HG03342 (cell line): ENCODE data around the gene PPFIBP2.
A peak's percentile ranks its signal among the peaks of the same experiment; 100 is the strongest.
"Not testable (repeated sequence)": the region's sequence is repeated elsewhere in the genome, so short reads cannot be mapped to it uniquely, and the experiment has no call there.

Source experiments
- ATAC-seq: cut with Tn5 transposase; IDR thresholded peaks from one replicate; pipeline ENCODE4 v1.9.1; 2021; ENCODE audit warnings: mild to moderate bottlenecking, moderate library complexity; ENCODE audit not compliant: unreplicated experiment

Gene PPFIBP2

DNA sequence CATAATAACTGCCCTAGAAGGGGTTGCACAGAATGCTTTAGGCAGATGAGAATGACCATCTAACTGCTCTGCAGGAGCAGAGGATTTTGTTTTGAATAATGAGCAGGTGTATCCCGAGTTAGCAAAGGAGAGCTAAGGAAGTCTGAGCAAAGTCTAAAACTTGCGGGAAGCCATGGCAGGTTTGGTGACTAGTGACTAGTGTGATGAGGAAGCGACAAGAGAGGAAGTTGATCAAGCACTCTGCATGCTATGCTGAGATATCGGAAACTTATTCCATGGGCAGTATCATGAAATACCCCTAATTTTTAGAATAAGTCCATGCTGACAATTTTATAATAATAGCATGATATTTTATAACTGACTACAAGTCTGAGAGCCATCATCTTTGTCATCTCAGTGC is 15.6 kb upstream of the PPFIBP2 start:
- no peak for ATAC-seq

DNA sequence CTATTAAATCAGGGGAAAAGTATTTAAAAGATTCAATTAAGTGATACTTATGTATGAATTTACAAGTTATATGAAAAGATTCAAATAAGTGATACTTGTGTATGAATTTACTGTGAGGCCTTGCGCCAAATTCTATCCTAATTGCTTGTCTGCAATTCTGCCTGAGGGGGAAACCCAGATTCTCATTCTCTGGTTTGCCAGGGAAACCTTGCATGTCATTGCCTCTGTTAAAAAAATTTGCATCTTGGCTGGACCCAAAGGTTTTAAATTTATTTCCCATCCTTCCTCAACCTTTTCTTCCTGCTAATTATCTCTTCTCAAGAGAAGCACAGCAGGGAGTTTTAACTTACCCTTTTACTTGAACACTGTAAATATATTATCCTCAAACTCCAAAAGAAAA is 14.7 kb upstream of the PPFIBP2 start:
- ATAC-seq, result no peak

DNA sequence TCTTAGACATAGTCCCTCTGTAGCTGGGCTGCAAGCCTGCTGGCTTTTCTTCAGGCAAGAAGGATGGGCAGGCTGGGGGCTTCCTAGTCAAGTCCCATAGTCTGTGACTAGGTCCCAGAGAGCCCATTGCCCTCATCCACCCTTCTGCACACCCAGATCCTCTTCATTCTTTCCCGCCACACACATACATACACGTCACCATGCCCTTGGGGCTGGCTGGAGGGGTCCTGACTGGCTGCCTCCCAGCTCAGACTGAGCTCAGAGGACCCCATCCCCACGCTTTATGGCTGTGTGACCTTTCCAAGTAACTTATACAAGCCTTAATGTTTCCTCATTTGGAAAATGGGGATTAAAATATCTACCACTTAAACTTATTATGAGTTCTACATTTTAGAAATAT is 13.5 kb upstream of the PPFIBP2 start:
- ATAC-seq, result no peak

DNA sequence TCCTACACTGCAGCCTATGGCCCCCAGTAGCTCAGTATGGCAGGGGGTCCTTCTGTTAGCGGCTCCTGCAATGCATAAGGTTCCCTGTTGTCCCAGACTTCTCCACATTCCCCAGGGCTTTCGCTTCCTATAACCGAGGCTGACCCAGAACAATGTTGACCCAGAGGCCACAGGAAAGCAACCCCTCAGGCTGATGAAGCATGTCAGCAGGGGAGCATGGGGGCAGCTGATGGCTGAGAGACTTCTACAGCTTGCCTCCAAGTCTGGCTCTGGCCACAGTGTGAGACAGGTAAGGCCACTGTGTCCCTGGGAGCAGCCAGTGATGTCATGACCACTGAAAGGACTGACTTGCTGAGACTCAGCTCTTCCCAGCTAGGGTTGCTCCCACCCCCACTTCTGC is 12.5 kb upstream of the PPFIBP2 start:
- ATAC-seq, result no peak

DNA sequence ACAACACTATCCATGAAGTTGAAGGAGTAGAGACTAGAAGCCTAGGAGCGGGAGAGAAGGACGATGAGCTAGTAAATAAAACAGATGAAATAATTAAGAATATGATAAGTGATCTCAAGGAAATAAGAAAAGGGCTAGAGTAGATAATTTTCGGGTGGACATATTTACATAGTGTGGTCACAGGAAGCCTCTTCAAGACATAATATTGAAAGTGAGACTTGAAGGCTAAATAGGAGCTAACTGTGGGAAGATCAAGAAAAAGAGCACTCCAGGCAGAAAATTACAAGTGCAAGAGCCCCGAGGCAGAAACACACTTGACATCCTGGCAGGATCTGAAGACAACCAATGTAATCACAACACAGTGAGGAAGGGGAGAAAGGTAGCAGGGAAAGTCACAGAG is 11.9 kb upstream of the PPFIBP2 start:
- no peak for ATAC-seq

DNA sequence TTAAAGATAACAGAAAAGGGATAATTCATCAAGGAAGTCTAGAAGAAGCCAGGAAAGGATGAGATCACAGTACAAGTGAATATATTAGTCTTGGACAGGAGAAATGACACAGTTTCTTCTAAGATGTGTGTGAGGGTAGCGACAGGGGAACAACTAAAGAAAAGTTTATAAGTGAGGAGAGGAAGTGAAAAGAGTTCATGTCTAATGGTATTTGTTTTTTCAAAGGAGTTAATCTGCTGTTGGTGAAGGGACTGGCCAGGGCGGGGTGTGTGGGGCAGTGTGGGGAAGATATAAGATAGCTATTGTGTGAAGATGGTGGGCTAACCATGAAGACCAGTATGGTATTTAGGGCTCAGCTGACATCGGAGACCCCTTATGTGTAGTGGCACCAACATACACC is 7.6 kb upstream of the PPFIBP2 start:
- no peak for ATAC-seq

DNA sequence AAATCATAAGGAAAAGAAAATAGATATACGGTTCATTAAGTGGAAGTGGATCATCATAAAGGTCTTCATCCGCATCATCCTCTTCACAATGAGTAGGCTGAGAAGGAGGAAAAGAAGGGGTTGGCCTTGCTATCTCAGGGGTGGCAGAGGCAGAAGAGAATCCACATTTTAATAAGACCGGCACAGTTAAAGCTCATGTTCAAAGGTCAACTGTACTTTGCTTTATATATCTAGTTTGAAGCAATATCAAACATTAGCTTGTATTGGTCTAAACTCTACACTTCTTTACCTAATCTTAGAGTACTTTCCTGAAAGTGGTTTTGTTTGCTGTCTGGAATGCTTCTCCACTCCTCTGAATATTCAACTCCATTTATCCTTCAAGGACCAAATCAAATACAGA is 5.7 kb upstream of the PPFIBP2 start:
- ATAC-seq, result no peak

DNA sequence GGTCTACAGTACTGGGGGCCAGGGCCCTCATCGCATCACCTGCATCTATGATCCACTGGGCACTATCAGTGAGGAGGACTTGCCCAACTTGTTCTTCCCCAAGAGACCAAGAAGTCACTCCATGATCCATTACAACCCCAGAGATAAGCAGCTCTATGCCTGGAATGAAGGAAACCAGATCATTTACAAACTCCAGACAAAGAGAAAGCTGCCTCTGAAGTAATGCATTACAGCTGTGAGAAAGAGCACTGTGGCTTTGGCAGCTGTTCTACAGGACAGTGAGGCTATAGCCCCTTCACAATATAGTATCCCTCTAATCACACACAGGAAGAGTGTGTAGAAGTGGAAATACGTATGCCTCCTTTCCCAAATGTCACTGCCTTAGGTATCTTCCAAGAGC is 3.8 kb upstream of the PPFIBP2 start:
- no peak for ATAC-seq

DNA sequence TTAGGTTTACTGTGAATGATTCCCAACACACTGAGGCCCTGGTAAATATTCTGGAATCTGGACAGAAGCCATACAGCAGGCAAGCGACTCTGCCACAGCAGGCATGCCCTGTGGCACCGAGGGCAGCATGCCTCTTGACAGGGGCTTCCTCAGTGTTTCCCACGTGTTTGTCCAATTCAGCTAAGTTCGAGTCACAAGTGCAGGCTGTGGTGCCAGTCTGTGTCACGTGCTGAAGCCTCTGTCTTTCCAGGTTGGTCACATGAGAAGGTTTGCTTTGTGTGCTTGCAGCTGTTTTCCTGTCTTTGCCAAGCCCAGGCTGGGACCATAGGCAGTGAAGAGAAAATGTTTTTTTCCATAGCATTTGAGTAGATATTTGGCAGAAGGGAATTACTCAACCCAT is 2.4 kb upstream of the PPFIBP2 start:
- ATAC-seq, result no peak

DNA sequence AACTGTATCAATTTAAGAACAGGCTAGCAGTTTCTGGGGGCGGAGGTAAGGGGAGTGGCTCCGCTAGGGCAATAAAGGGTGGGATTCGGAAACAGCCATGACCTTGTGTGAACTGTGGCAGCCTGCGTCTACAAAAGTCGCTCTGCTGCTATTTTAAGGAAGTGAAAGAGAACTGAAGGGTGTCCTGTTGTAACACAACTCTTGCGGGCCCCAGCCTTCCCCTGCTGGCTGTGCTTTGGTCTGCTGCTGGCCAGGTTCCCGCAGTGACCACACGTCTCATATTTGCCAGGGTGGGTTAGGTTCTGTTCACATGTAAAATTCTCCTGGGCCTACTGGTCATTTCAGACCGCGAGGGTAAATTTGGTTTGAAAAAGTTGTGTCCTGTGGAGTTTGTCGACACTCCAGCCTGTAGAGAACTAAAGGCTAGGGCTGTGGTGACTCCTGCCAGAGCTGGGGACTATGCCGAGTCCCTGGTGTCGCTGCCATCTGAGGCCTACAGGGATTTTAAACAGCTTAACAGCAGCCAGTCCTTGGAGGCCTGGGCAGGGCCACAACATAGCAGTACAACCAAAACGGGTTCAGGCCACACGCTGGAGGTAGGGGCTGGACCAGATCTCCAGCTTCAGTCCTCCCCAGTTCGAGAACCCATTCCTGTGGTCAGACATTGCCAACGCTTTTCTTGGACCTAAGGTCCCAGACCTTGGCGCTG is 1.1 kb upstream of the PPFIBP2 start:
- peak; percentile 77 for ATAC-seq

DNA sequence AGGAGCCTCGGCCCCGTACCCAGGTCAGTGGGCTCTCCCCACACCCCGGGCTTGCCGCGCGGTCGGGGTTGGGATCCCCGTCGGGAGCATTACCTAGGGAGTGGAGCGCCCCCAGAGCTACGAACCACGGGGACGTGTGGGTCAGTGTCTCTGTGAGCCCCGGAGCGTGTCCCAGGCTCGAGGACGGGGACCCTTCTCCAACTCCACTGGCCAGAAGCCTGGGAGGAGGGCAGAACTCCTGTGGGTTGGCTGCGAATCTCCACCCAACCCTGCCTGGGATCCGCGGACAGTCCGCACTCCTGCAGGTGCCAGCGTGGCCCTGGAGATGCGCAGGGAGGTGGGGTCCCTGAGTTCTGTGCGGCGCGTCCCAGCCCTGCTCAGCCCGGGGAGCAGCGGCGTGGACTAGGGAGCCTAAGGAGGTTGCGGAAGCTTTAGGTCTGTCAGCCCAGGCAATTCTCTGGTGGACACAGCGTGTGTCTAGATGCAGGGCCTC is 346 bp downstream of the PPFIBP2 start:
- ATAC-seq, result peak; percentile 13

DNA sequence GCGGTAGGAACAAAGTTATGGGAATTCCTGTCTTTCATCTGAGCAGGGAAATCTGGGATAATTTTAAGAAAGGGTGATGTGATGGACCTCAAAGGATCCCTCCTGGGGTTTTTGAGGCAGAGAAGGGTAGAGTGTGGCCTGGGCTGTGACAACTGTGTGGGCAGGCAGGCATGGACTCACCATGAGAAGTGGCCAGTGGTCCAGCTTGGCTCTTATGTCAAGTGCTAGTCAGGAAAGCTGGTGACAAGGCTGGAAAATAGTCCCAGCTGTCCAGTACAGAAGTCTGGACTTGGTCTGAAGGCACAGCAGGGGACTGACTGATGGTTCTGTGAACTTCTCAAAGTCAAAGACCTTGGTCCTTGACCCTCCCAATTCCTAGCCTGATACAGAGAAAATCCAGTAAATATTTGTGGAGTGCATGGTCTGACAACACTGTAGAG is 1.7 kb downstream of the PPFIBP2 start:
- no peak for ATAC-seq

DNA sequence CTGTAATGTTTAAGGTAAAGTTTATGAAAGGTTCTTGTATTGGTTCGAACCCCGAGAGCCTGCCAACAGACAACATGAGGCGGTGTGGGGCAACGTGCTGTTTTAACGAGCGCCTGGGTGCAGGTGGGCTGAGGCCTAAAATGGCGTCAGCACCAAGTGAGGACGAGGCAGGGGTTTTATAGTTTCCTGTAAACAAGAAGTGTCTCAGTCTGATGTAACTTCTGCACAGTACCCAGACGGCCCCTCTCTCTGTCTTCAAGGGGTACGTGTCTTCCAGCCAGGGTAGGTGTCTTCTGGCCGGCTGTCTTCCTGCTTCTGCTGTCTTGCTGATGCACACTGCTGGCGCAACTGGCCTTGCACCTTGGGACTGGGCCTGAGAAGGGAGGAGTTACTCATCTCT is 2.7 kb downstream of the PPFIBP2 start:
- ATAC-seq, result no peak

DNA sequence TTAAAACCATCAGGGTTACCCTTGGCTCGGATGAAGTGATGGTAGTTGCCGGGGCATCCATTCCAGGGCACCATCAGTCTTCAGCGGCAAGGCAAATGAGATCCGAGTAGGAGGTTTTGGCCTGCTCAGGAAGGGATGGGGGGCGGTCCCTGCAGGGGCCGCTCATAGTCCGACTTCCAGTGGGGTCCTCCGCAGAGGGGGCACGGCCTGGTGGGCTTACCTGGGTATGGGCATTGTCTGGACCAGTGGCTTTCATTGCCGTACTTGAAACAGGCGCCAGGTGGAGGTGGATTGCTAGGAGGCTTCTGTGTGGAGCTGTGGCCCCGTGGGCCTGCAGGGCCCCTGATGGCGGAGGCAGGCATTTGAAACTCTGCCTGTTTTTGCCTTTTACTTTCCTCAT is 3.9 kb downstream of the PPFIBP2 start:
- ATAC-seq, result not testable (repeated sequence)

DNA sequence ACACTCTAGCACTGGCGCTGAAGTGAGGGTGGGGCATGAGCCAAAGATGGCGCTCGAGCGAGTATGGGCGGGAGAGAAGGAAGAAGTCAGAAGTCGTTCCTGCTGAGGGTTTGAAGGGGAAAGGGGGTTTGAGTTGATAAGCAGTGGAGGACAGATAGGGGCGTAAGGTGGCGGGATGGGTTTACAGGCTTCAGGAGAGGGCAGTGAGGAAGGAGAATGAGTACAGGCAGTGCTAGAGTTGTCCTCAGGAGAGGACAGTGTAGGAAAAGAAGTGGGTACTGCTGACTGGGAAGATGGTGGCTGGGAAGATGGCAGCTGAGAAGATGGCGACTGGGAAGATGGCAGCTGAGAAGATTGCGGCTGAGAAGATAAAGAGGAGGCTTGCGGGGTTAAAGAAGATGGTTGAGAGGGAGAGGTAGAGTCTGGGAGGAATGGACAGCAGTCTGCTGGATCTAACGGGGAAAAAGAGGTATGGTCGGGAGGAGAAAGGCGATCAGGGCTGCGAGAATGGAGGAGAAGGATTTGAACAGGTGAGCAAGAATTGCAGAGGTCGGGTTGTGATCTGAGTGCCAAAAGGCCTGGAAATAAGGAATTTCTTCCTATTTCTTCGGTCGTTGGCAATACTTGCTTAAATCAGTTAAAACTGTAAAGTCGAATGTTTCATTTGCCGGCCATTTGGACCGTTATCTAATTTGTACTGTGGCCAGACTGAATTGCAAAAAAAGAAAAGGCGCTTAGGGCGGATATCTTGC is 5.2 kb downstream of the PPFIBP2 start:
- ATAC-seq, result no peak

DNA sequence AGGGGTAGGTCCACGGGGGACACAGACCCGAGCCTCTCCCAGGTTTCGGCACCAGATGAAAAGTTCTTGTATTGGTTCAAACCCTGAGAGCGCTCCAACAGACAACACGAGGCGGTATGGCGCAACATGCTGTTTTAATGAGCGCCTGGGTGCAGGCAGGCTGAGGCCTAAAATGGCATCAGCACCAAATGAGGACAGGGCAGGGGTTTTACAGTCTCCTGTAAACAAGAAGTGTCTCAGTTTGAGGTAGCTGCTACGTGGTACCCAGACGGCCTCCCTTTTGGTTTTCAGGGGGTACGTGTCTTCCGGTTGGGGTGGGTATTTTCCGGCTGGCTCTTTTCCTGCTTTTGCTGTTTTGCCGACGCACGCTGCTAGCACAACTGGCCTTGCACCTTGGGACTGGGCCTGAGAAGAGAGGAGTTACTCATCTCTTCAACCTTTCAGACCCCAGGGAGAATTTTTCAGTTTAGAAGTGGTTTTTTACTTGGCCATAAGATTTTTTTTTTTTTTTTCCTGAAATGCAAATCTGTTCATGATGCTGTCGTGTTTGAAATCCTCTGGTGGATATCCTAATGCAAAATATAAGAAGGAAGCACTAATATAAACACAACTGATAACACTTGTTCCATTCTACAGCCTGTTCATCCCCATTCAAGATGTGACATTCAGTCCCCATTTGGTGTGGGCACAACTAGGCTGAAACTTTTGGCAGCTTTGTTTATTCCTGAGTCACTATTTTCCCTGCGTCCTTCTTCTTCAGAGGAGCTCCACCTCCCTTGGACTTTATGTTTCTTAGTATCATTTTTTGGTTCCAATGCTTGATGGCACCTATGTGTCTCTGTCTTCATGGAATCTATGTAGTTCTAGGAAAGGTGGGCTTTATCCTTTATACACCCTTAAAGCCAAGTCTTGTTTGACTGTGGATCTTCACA is 6.5 kb downstream of the PPFIBP2 start:
- peak; percentile 37 for ATAC-seq

DNA sequence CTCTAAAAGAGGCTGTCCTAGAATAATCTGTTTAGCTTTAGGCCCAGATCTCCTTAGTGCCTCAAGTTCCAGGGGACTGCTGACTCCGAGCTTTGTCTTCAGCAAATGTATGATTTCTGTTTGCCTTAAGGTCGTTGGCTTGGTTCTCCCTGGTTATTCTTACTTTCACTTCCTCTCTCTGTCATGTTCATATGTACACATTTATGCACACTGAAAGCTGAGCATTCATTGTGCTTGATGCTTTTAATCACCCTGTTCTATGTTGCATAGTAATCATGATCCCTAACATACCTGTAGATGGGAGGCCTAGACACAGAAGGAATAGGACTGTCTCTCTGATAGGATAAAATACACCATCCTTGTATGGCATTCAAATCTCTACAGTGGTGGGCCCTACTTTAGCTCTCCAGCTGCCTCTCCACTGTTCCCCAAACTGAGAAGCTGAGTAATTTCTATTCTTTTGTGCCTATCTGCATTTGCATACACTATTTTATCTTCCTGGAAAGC is 7.2 kb downstream of the PPFIBP2 start:
- peak; percentile 81 for ATAC-seq

DNA sequence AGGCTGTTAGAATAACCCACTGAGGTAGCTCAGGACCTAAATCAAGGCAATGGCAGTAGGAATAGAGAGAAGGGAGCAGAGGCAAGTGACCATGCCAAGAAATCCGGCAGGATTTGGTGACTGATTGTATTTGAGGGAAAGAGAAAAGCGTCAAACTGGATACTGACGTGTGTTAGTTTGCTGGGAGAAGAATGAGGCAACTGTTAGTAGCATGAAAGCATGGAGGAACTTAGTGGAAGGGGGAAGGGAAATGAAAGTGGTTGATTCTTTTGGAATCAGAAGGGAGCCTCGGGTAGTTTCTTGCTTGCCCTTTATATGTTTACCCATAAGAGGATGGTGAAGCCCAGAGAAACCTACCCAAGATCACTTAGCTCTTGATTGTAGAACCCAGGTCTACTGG is 8.3 kb downstream of the PPFIBP2 start:
- ATAC-seq, result no peak

DNA sequence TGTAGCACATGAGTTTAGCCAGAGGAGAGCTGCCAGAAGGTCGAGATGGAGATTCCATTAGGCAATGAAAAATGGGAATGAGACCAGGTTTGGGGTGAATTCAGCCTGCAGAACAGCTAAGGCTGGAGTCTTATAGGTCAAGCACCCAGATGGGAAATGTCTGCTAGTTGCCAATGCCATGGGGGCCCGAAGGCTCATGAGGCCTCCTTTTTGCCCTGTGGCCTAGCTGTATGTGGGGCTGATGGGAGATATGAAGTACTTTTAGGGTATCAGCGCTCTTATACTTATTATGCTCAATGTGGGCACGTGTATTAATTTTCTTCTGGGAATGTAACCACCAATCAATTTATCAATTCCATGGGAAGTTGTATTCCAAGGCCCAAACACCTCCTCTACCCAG is 8.7 kb downstream of the PPFIBP2 start:
- no peak for ATAC-seq

DNA sequence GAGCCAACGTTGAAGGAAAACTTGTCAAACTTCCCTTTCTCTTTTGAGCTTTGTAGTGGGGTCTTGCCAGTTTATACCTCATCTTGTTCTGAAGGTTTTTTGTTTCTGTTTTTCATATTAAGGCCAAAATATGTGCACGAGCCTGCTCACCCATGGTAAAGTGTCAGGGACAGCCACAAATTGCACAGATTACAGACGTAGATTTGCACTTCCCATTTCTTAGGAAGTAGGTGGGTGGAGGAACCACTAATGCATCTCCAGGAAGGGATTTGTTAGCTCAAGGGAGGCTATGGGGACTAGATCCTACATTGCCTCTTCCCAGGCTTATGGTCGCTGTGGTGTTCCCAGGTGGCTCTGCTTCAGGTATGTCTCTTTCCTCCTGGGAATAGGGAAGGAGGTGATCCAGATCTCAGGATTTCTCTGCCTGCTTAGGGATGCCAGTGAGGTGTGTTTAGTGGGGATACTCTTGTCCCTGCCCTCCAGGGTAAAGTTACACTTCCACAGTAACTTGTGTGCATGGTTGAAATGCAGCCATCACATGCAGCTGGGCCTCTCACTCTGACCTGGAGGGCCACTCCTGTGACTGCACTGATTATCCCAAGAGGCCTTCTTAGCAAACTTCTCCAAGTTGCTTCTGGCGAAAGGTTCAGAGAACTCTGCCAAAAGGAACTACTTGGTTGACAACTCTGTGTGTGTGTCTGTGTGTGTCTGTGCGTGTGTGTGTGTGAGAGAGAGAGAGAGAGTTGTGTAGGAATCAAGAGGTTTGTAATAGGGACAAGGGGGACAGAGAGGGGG is 9.8 kb downstream of the PPFIBP2 start:
- ATAC-seq, result no peak
